Measurements from ENCODE around the gene CEND1.

Gene CEND1

GRCh38 chr11:802693-803466 lies 13.0 kb upstream of the CEND1 start:
- ChIA-PET CTCF (no interaction called here), POLR2A (interaction anchor here (1.0 kb wide), 1 partner anchor 16 kb away, joined by 3 read pairs; the partner anchor contains the start of gene PNPLA2)
- DNase-seq (ENCODE audit: extremely low spot score), result no peak
- no peak for TF ChIP-seq CTCF (IDR thresholded peaks at IDR 0.05; ENCODE audit: control extremely low read depth, extremely low read depth, low read depth, missing control alignments)

- TF ChIP-seq CTCF (IDR thresholded peaks at IDR 0.05; ENCODE audit: control extremely low read depth, extremely low read depth, low read depth, missing control alignments), result no peak
- DNase-seq (ENCODE audit: extremely low spot score), result no peak
- ChIA-PET POLR2A (interaction anchor here (1.0 kb wide), 1 partner anchor 17 kb away, joined by 3 read pairs; the partner anchor contains the start of gene PNPLA2), CTCF (interaction anchor here (2.0 kb wide), 1 partner anchor 16 kb away, joined by 5 read pairs; the partner anchor contains the start of gene PNPLA2)
These were observed 12.2 kb upstream of the CEND1 start for GRCh38 chr11:802018-802617.

GRCh38 chr11:801097-801780 lies 11.3 kb upstream of the CEND1 start:
- TF ChIP-seq CTCF (IDR thresholded peaks at IDR 0.05; ENCODE audit: control extremely low read depth, extremely low read depth, low read depth, missing control alignments), result no peak
- no peak for DNase-seq (ENCODE audit: extremely low spot score)
- POLR2A ChIA-PET, result no interaction called here
- CTCF ChIA-PET, result interaction anchor here (1.1 to 2.0 kb wide), 2 partner anchors 17 to 247 kb away, joined by 4 to 5 read pairs; partner anchors contain the start of gene PNPLA2

GRCh38 chr11:800473-800872 lies 10.6 kb upstream of the CEND1 start:
- POLR2A ChIA-PET, result no interaction called here
- TF ChIP-seq CTCF (IDR thresholded peaks at IDR 0.05; ENCODE audit: control extremely low read depth, extremely low read depth, low read depth, missing control alignments), result no peak
- CTCF ChIA-PET, result interaction anchor here (1.1 to 2.0 kb wide), 2 partner anchors 18 to 246 kb away, joined by 4 to 5 read pairs; partner anchors contain the start of gene PNPLA2
- no peak for DNase-seq (ENCODE audit: extremely low spot score)

GRCh38 chr11:799641-800316 lies 9.9 kb upstream of the CEND1 start:
- CTCF ChIA-PET, result interaction anchor here (1.0 to 2.0 kb wide), 3 partner anchors 9 to 104 kb away, joined by 4 to 6 read pairs (median 5); partner anchors contain the start of genes PNPLA2, RPLP2 and TMEM80
- POLR2A ChIA-PET, result no interaction called here
- no peak for DNase-seq (ENCODE audit: extremely low spot score)
- TF ChIP-seq CTCF (IDR thresholded peaks at IDR 0.05; ENCODE audit: control extremely low read depth, extremely low read depth, low read depth, missing control alignments), result no peak

All from GM10248 (cell line).